ENCODE data around the gene EPX.

- TF ChIP-seq CTCF (IDR thresholded peaks at IDR 0.05) (no peak), POLR2A (IDR thresholded peaks at IDR 0.05) (no peak)
Observed at GRCh38 chr17:58193641-58194255, 1.2 kb downstream of the EPX start.
